Activated naive CD4-positive, alpha-beta T cell treated with anti-CD3 and anti-CD28 coated beads for 36 hours (primary cell): ENCODE measurements around the gene HID1. TPM values are rescaled to one million over a fixed set of nuclear protein-coding genes. Genes with fewer than 3 reads are reported as not detected.
"Not testable (repeated sequence)": the region's sequence is repeated elsewhere in the genome, so short reads cannot be mapped to it uniquely, and the experiment has no call there.

Experiments
- CTCF ChIA-PET: fragments of 350-600 bp; sonication (Branson Sonifier 250); formaldehyde crosslinking; loops from one replicate; lab custom pipeline; 2021; ENCODE audit warnings: antibody characterized with exemption; lab: Charles Lee
- DNase-seq: peaks from one replicate; pipeline ENCODE4 v3.0.0-alpha.2; 2020
- H3K27ac Mint-ChIP-seq: one replicate; pipeline ENCODE4 v1.8.0; 2021; ENCODE audit warnings: mild to moderate bottlenecking, mixed read lengths
- H3K27me3 Mint-ChIP-seq: one replicate; pipeline ENCODE4 v1.8.0; 2021; ENCODE audit warnings: low read depth, mixed read lengths
- H3K36me3 Mint-ChIP-seq: one replicate; pipeline ENCODE4 v1.8.0; 2021; ENCODE audit warnings: low read depth, mixed read lengths
- H3K4me1 Mint-ChIP-seq: one replicate; pipeline ENCODE4 v1.8.0; 2021; ENCODE audit warnings: low read depth, mixed read lengths
- H3K4me3 Mint-ChIP-seq: one replicate; pipeline ENCODE4 v1.8.0; 2021; ENCODE audit warnings: mild to moderate bottlenecking, moderate library complexity, mixed read lengths
- H3K9me3 Mint-ChIP-seq: one replicate; pipeline ENCODE4 v1.8.0; 2021; ENCODE audit warnings: mixed read lengths
- intact Hi-C: fragments of 100-400 bp; cut with micrococcal nuclease; formaldehyde crosslinking; loops from one replicate; pipeline ENCODE4 v1.15.1; 2023
- total RNA-seq, 2 experiments: library from RNA; stranded (reverse); gene quantifications; one replicate each; pipeline ENCODE4 v1.2.3, GENCODE V29; 2021

The HID1 gene
- total RNA-seq, 2 experiments from 2014 or later: 0.91 to 1.6 TPM

- Mint-ChIP-seq H3K4me3 (no peak overlapping the region), H3K36me3 (no peaks in the 10 kb centered on the region), H3K4me1 (peaks cover 8% of the 10 kb centered on the region), H3K27ac (no peak overlapping the region), H3K27me3 (no peaks in the 10 kb centered on the region), H3K9me3 (no peaks in the 10 kb centered on the region)
- DNase-seq: no peak
- CTCF ChIA-PET: interaction anchor here (0.7 to 1.2 kb wide), 3 partner anchors 13 to 153 kb away, joined by 3 to 4 read pairs (median 3); no protein-coding TSS in a partner anchor
- intact Hi-C loops: loop anchor here (5.0 to 10.0 kb wide), 2 partner anchors 133 to 425 kb away; partner anchors contain the start of gene GRB2
Measured at GRCh38 chr17:74979408-74980146, 7.0 kb upstream of the HID1 start.

- DNase-seq: no peak
- no peak overlapping the region for H3K4me3 Mint-ChIP-seq
- H3K36me3 Mint-ChIP-seq: no peaks in the 10 kb centered on the region
- H3K9me3 Mint-ChIP-seq: no peaks in the 10 kb centered on the region
- H3K27ac Mint-ChIP-seq: no peak overlapping the region
- peaks cover under 1% of the 10 kb centered on the region for H3K27me3 Mint-ChIP-seq
- CTCF ChIA-PET: interaction anchor here (0.7 kb wide), 1 partner anchor 12 kb away, joined by 5 read pairs; no protein-coding TSS in a partner anchor
- H3K4me1 Mint-ChIP-seq: peaks cover 8% of the 10 kb centered on the region
- intact Hi-C loops: no loop called here
Measured at GRCh38 chr17:74978240-74978639, 5.7 kb upstream of the HID1 start.

GRCh38 chr17:74977802-74978201 lies 5.2 kb upstream of the HID1 start:
- peaks cover 5% of the 10 kb centered on the region for H3K27me3 Mint-ChIP-seq
- CTCF ChIA-PET: no interaction called here
- intact Hi-C loops: no loop called here
- no peak overlapping the region for H3K4me3 Mint-ChIP-seq
- H3K36me3 Mint-ChIP-seq: no peaks in the 10 kb centered on the region
- DNase-seq: no peak
- no peak overlapping the region for H3K27ac Mint-ChIP-seq
- peaks cover 12% of the 10 kb centered on the region for H3K4me1 Mint-ChIP-seq
- no peaks in the 10 kb centered on the region for H3K9me3 Mint-ChIP-seq

GRCh38 chr17:74975943-74976342 lies 3.4 kb upstream of the HID1 start:
- peaks cover 9% of the 10 kb centered on the region for H3K4me1 Mint-ChIP-seq
- CTCF ChIA-PET: interaction anchor here (1.8 kb wide), 1 partner anchor 14 kb away, joined by 8 read pairs; no protein-coding TSS in a partner anchor
- intact Hi-C loops: no loop called here
- no peak overlapping the region for H3K27ac Mint-ChIP-seq
- peaks cover 6% of the 10 kb centered on the region for H3K27me3 Mint-ChIP-seq
- H3K36me3 Mint-ChIP-seq: no peaks in the 10 kb centered on the region
- H3K9me3 Mint-ChIP-seq: no peaks in the 10 kb centered on the region
- DNase-seq: no peak
- H3K4me3 Mint-ChIP-seq: no peak overlapping the region

GRCh38 chr17:74972973-74973328 lies 392 bp upstream of the HID1 start:
- Mint-ChIP-seq H3K27me3 (peaks cover 6% of the 10 kb centered on the region), H3K4me3 (peak overlapping the region; percentile 72)
- CTCF ChIA-PET: interaction anchor here (0.9 to 6.6 kb wide), 4 partner anchors 11 to 229 kb away, joined by 3 to 68 read pairs (median 10); partner anchors contain the start of gene MRPL58

GRCh38 chr17:74971842-74972106 lies 785 bp downstream of the HID1 start:
- DNase-seq: no peak
- H3K9me3 Mint-ChIP-seq: no peaks in the 10 kb centered on the region
- H3K27me3 Mint-ChIP-seq: peaks cover 6% of the 10 kb centered on the region
- intact Hi-C loops: loop anchor here (1.0 kb wide), 1 partner anchor 11 kb away; no protein-coding TSS in a partner anchor
- CTCF ChIA-PET: interaction anchor here (1.2 to 6.6 kb wide), 3 partner anchors 10 to 186 kb away, joined by 3 to 68 read pairs (median 13); no protein-coding TSS in a partner anchor
- peaks cover 9% of the 10 kb centered on the region for H3K4me1 Mint-ChIP-seq
- H3K4me3 Mint-ChIP-seq: peak overlapping the region; percentile 63
- no peaks in the 10 kb centered on the region for H3K36me3 Mint-ChIP-seq
- H3K27ac Mint-ChIP-seq: no peak overlapping the region

More at GRCh38 chr17:74972973-74973328, 392 bp upstream of the HID1 start:
- DNase-seq: no peak
- no peaks in the 10 kb centered on the region for H3K36me3 Mint-ChIP-seq
- H3K4me1 Mint-ChIP-seq: peaks cover 9% of the 10 kb centered on the region
- H3K9me3 Mint-ChIP-seq: no peaks in the 10 kb centered on the region
- intact Hi-C loops: loop anchor here (1.0 kb wide), 1 partner anchor 9 kb away; no protein-coding TSS in a partner anchor
- H3K27ac Mint-ChIP-seq: no peak overlapping the region

GRCh38 chr17:74971069-74971841 lies 1.3 kb downstream of the HID1 start:
- Mint-ChIP-seq H3K4me3 (peak overlapping the region; percentile 63), H3K27ac (no peak overlapping the region), H3K36me3 (no peaks in the 10 kb centered on the region), H3K9me3 (no peaks in the 10 kb centered on the region), H3K4me1 (peaks cover 9% of the 10 kb centered on the region), H3K27me3 (peaks cover 6% of the 10 kb centered on the region)
- CTCF ChIA-PET: interaction anchor here (0.6 to 6.6 kb wide), 4 partner anchors 9 to 186 kb away, joined by 3 to 68 read pairs (median 8); no protein-coding TSS in a partner anchor
- intact Hi-C loops: no loop called here
- no peak for DNase-seq

GRCh38 chr17:74970395-74970794 lies 2.2 kb downstream of the HID1 start:
- intact Hi-C loops: no loop called here
- DNase-seq: no peak
- Mint-ChIP-seq H3K36me3 (no peaks in the 10 kb centered on the region), H3K27me3 (peaks cover 6% of the 10 kb centered on the region), H3K4me1 (peaks cover 9% of the 10 kb centered on the region), H3K27ac (no peak overlapping the region), H3K9me3 (no peaks in the 10 kb centered on the region), H3K4me3 (no peak overlapping the region)
- CTCF ChIA-PET: interaction anchor here (0.6 to 6.6 kb wide), 4 partner anchors 8 to 236 kb away, joined by 6 to 68 read pairs (median 10); no protein-coding TSS in a partner anchor

- DNase-seq, H3K4me3 Mint-ChIP-seq, intact Hi-C loops, H3K36me3 Mint-ChIP-seq, H3K27me3 Mint-ChIP-seq, H3K4me1 Mint-ChIP-seq, H3K27ac Mint-ChIP-seq, H3K9me3 Mint-ChIP-seq: not testable (repeated sequence)
- CTCF ChIA-PET: interaction anchor here (1.5 to 6.6 kb wide), 2 partner anchors 7 to 11 kb away, joined by 8 to 68 read pairs; no protein-coding TSS in a partner anchor
Measured at GRCh38 chr17:74969501-74969900, 3.1 kb downstream of the HID1 start.

- Mint-ChIP-seq H3K27me3 (peaks cover 6% of the 10 kb centered on the region), H3K4me3 (no peak overlapping the region), H3K36me3 (no peaks in the 10 kb centered on the region), H3K9me3 (no peaks in the 10 kb centered on the region), H3K27ac (no peak overlapping the region), H3K4me1 (peaks cover 9% of the 10 kb centered on the region)
- no peak for DNase-seq
- CTCF ChIA-PET: interaction anchor here (0.9 kb wide), 1 partner anchor 177 kb away, joined by 4 read pairs; no protein-coding TSS in a partner anchor
- intact Hi-C loops: no loop called here
Measured at GRCh38 chr17:74968361-74968780, 4.2 kb downstream of the HID1 start.

GRCh38 chr17:74964988-74965622 lies 7.5 kb downstream of the HID1 start:
- H3K36me3 Mint-ChIP-seq: no peaks in the 10 kb centered on the region
- H3K9me3 Mint-ChIP-seq: no peaks in the 10 kb centered on the region
- H3K4me1 Mint-ChIP-seq: peaks cover 7% of the 10 kb centered on the region
- no peak overlapping the region for H3K27ac Mint-ChIP-seq
- H3K27me3 Mint-ChIP-seq: no peaks in the 10 kb centered on the region
- CTCF ChIA-PET: interaction anchor here (0.6 to 1.5 kb wide), 2 partner anchors 104 to 237 kb away, joined by 3 to 4 read pairs; no protein-coding TSS in a partner anchor
- no peak for DNase-seq
- intact Hi-C loops: loop anchor here (5.0 kb wide), 2 partner anchors 82 to 122 kb away; partner anchors contain the start of genes ATP5PD, KCTD2 and SLC16A5
- no peak overlapping the region for H3K4me3 Mint-ChIP-seq
